A549 (cell line): ENCODE results near the gene HOXA11.

Experiments
- GATA3 ChIP-seq: IDR thresholded peaks from 2 replicates; pipeline ENCODE4 v1.6.1; 2012; ENCODE audit warnings: borderline replicate concordance
- RAD21 ChIP-seq, 2 experiments: fragments of >200 bp in 1 of 2; sonication (Bioruptor Twin) in 1 of 2; formaldehyde crosslinking in 1 of 2; IDR thresholded peaks in 1 of 2; conservative IDR thresholded peaks in 1 of 2; 2 replicates in 1 of 2; 3 replicates in 1 of 2; pipeline ENCODE4 v1.6.1; 2012 to 2018; ENCODE audit warnings: inconsistent platforms in 1 of 2
- TF ChIP-seq, protein P1 (sequence below): fragments of >200 bp; sonication (Bioruptor Twin); formaldehyde crosslinking; IDR thresholded peaks from 3 replicates; pipeline ENCODE4 v1.5.1; 2016

DNA sequence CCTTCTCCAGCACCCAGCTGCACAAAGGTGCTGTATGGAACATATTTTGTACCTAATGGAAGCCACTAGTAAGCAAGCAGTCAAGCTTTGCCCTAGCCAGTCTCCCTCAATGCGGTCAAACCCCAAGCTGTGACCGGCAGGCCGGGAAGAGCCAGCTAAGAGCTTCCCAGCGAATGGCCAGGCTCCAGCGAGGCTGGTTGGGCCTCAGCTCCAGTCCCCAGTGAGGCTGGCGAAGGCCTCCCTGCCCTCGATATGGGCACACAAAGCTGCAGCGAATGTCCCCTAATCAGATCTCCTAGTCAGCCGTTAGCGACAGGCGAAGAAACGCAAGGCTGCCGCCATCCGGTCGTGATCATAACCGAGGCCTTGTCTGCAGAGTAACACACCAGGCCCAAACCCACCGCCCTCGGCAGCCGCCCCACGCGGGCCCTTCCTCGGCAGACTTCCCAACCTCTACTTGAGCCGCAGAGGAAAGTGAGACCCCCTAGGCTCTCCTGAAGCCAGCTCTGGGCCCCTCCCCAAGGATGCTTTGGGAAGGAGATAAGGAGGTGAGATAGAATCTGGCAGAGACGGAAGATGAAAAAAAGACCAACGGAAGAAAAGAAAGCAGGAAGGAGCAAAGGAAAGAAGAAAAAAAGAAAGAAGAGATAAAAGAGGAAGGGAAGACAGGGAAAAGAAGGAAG lies 16.6 kb downstream of the HOXA11 start:
- no peak for TF ChIP-seq GATA3
- TF ChIP-seq, protein P1, sequence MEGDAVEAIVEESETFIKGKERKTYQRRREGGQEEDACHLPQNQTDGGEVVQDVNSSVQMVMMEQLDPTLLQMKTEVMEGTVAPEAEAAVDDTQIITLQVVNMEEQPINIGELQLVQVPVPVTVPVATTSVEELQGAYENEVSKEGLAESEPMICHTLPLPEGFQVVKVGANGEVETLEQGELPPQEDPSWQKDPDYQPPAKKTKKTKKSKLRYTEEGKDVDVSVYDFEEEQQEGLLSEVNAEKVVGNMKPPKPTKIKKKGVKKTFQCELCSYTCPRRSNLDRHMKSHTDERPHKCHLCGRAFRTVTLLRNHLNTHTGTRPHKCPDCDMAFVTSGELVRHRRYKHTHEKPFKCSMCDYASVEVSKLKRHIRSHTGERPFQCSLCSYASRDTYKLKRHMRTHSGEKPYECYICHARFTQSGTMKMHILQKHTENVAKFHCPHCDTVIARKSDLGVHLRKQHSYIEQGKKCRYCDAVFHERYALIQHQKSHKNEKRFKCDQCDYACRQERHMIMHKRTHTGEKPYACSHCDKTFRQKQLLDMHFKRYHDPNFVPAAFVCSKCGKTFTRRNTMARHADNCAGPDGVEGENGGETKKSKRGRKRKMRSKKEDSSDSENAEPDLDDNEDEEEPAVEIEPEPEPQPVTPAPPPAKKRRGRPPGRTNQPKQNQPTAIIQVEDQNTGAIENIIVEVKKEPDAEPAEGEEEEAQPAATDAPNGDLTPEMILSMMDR: no peak
- TF ChIP-seq RAD21 (conservative IDR thresholded peaks at IDR 0.05 in 1 of 2, IDR thresholded peaks at IDR 0.05 in 1 of 2): no peak
